Activated B cell treated with CpG ODN at 0.5 μM for 24 hours (primary cell): ENCODE data around the gene FAM9C. TPM values are rescaled to one million over a fixed set of nuclear protein-coding genes. Genes with fewer than 3 reads are reported as not detected.
A peak's percentile ranks its signal among the peaks of the same experiment; 100 is the strongest.
"Not testable (repeated sequence)": the region's sequence is repeated elsewhere in the genome, so short reads cannot be mapped to it uniquely, and the experiment has no call there.

Experiments
- ATAC-seq: fragments of 200-7000 bp; cut with Tn5 transposase; one replicate; pipeline ENCODE4 v1.10.0; 2021; ENCODE audit warnings: low read depth, mild to moderate bottlenecking, moderate library complexity
- CTCF ChIA-PET: fragments of 350-600 bp; sonication (Branson Sonifier 250); formaldehyde crosslinking; loops from one replicate; lab custom pipeline; 2021; ENCODE audit warnings: antibody characterized with exemption; lab: Charles Lee
- POLR2A ChIA-PET: fragments of 350-600 bp; sonication (Branson Sonifier 250); formaldehyde crosslinking; loops from one replicate; lab custom pipeline; 2021; ENCODE audit warnings: antibody characterized with exemption; lab: Charles Lee
- DNase-seq: peaks from one replicate; pipeline ENCODE4 v3.0.0; 2022
- H3K27ac Mint-ChIP-seq: one replicate; pipeline ENCODE4 v1.8.0; 2020; ENCODE audit warnings: mixed read lengths
- H3K27me3 Mint-ChIP-seq: one replicate; pipeline ENCODE4 v1.8.0; 2021; ENCODE audit warnings: mixed read lengths
- H3K36me3 Mint-ChIP-seq: one replicate; pipeline ENCODE4 v1.8.0; 2021; ENCODE audit warnings: low read depth, mixed read lengths
- H3K4me1 Mint-ChIP-seq: one replicate; pipeline ENCODE4 v1.8.0; 2021; ENCODE audit warnings: mixed read lengths
- H3K4me3 Mint-ChIP-seq: one replicate; pipeline ENCODE4 v1.8.0; 2020; ENCODE audit warnings: mild to moderate bottlenecking, mixed read lengths
- H3K9me3 Mint-ChIP-seq: one replicate; pipeline ENCODE4 v1.8.0; 2020; ENCODE audit warnings: mixed read lengths
- CTCF ChIP-seq: fragments of 200-600 bp; IDR thresholded peaks from one replicate; pipeline ENCODE4 v1.8.0; 2022; ENCODE audit warnings: antibody characterized with exemption, mild to moderate bottlenecking
- intact Hi-C: fragments of 100-400 bp; cut with micrococcal nuclease; formaldehyde crosslinking; loops from one replicate; pipeline ENCODE4 v1.15.1; 2024
- total RNA-seq: library from RNA; stranded (reverse); gene quantifications from 2 replicates; pipeline ENCODE4 v1.2.3, GENCODE V29; 2022

Gene FAM9C
- total RNA-seq, 1 donor from 2014 or later = not detected

- Mint-ChIP-seq H3K4me3 (peak overlapping the region; percentile 19), H3K4me1 (peaks cover 96% of the 10 kb centered on the region), H3K27ac (peak overlapping the region; percentile 98), H3K36me3 (no peaks in the 10 kb centered on the region), H3K27me3 (no peaks in the 10 kb centered on the region), H3K9me3 (no peaks in the 10 kb centered on the region)
- intact Hi-C loops = no loop called here
- no peak for ATAC-seq
- no peak for DNase-seq
- ChIA-PET POLR2A (interaction anchor here (1.2 to 15.8 kb wide), 9 partner anchors 10 to 139 kb away, joined by 3 to 847 read pairs (median 40); partner anchors contain the start of gene TMSB4X), CTCF (interaction anchor here (0.7 to 0.8 kb wide), 2 partner anchors 81 to 140 kb away, joined by 3 read pairs; no protein-coding TSS in a partner anchor)
- TF ChIP-seq CTCF = no peak
These were observed 41.7 kb upstream of the FAM9C start for GRCh38 chrX:13086076-13086475.

GRCh38 chrX:13085526-13085925, 41.1 kb upstream of the FAM9C start:
- no peak for TF ChIP-seq CTCF
- Mint-ChIP-seq H3K27ac (peak overlapping the region; percentile 98), H3K36me3 (no peaks in the 10 kb centered on the region), H3K4me1 (peaks cover 96% of the 10 kb centered on the region), H3K27me3 (no peaks in the 10 kb centered on the region), H3K4me3 (peak overlapping the region; percentile 19), H3K9me3 (no peaks in the 10 kb centered on the region)
- CTCF ChIA-PET = interaction anchor here (0.7 to 0.8 kb wide), 2 partner anchors 81 to 139 kb away, joined by 3 read pairs; no protein-coding TSS in a partner anchor
- intact Hi-C loops = no loop called here
- no peak for DNase-seq
- POLR2A ChIA-PET = interaction anchor here (1.2 to 15.8 kb wide), 8 partner anchors 10 to 135 kb away, joined by 3 to 847 read pairs (median 40); partner anchors contain the start of gene TMSB4X
- ATAC-seq = no peak

GRCh38 chrX:13084611-13085010, 40.2 kb upstream of the FAM9C start:
- TF ChIP-seq CTCF = no peak
- ChIA-PET POLR2A (interaction anchor here (0.9 to 15.8 kb wide), 5 partner anchors 75 to 134 kb away, joined by 3 to 847 read pairs (median 127); partner anchors contain the start of gene TMSB4X), CTCF (interaction anchor here (1.0 to 1.8 kb wide), 2 partner anchors 106 to 138 kb away, joined by 3 to 5 read pairs; no protein-coding TSS in a partner anchor)
- ATAC-seq (no peak), DNase-seq (no peak)
- Mint-ChIP-seq H3K27ac (peak overlapping the region; percentile 89), H3K36me3 (no peaks in the 10 kb centered on the region), H3K4me3 (no peak overlapping the region), H3K4me1 (peaks cover 95% of the 10 kb centered on the region), H3K27me3 (no peaks in the 10 kb centered on the region), H3K9me3 (no peaks in the 10 kb centered on the region)
- intact Hi-C loops = no loop called here

GRCh38 chrX:13083755-13084326, 39.4 kb upstream of the FAM9C start:
- POLR2A ChIA-PET = interaction anchor here (0.9 to 15.8 kb wide), 5 partner anchors 74 to 134 kb away, joined by 3 to 847 read pairs (median 36); partner anchors contain the start of gene TMSB4X
- DNase-seq, H3K4me3 Mint-ChIP-seq, H3K9me3 Mint-ChIP-seq, H3K27me3 Mint-ChIP-seq, ATAC-seq, H3K36me3 Mint-ChIP-seq, intact Hi-C loops: not testable (repeated sequence)
- Mint-ChIP-seq H3K4me1 (peaks cover 96% of the 10 kb centered on the region), H3K27ac (peak overlapping the region; percentile 89)
- CTCF ChIA-PET = interaction anchor here (1.0 to 1.8 kb wide), 3 partner anchors 78 to 404 kb away, joined by 3 to 5 read pairs (median 3); no protein-coding TSS in a partner anchor

GRCh38 chrX:13082206-13083065, 38.0 kb upstream of the FAM9C start:
- CTCF ChIA-PET = interaction anchor here (0.6 to 2.6 kb wide), 12 partner anchors 9 to 405 kb away, joined by 3 to 17 read pairs (median 4); no protein-coding TSS in a partner anchor
- ATAC-seq (no peak), DNase-seq (no peak)
- Mint-ChIP-seq H3K27me3 (no peaks in the 10 kb centered on the region), H3K4me3 (no peak overlapping the region), H3K36me3 (no peaks in the 10 kb centered on the region), H3K9me3 (no peaks in the 10 kb centered on the region), H3K27ac (peak overlapping the region; percentile 89), H3K4me1 (peaks cover 95% of the 10 kb centered on the region)
- POLR2A ChIA-PET = interaction anchor here (0.7 to 15.8 kb wide), 12 partner anchors 9 to 404 kb away, joined by 3 to 847 read pairs (median 14); partner anchors contain the start of gene TMSB4X
- no peak for TF ChIP-seq CTCF
- intact Hi-C loops = no loop called here
